ENCODE data around the gene BRD9.

DNA sequence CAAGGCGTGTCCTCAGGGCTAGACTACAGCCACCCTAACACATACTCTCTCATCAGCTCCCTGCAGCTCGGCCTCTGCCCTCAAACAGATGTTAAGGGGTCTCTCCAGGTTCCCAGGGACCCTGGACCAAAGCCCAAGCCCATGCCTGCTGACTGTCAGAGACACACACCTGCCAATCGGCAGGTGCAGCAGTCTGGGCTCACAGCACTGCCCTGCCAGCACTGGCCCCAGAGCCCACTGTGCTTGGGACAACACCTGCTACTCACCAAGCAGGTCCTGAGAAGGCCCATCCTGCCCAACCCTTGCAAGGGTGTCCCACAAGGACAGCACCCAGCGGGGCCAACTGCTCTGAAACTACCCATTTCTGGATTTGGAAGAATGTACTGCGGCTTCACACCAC lies 21.6 kb downstream of the BRD9 start:
- TF ChIP-seq CTCF (IDR thresholded peaks at IDR 0.05) (no peak), POLR2A (IDR thresholded peaks at IDR 0.05) (no peak)

All from thyroid gland (tissue), 4 donors.